AG04450 (cell line): ENCODE results near the gene PNLDC1. TPM values are rescaled to one million over a fixed set of nuclear protein-coding genes. Genes with fewer than 3 reads are reported as not detected.
"Not testable (repeated sequence)": the region's sequence is repeated elsewhere in the genome, so short reads cannot be mapped to it uniquely, and the experiment has no call there.

Source experiments
- CTCF ChIA-PET: fragments of 300-600, 350-600 bp; formaldehyde crosslinking; extraction: SDS; loops from one replicate; lab custom pipeline; 2022; ENCODE audit warnings: antibody characterized with exemption, inconsistent platforms; lab: Charles Lee
- POLR2A ChIA-PET: fragments of 350-600 bp; formaldehyde crosslinking; extraction: SDS; loops from one replicate; lab custom pipeline; 2021; ENCODE audit warnings: antibody characterized with exemption, inconsistent platforms; lab: Yijun Ruan, JAX
- DNase-seq: peaks from one replicate; pipeline ENCODE4 v3.0.0-alpha.2; 2011; ENCODE audit warnings: low read depth, low spot score
- H3K27ac ChIP-seq: one replicate; pipeline ENCODE4 v1.5.1; 2012; ENCODE audit warnings: low read depth, low read length, control low read depth
- H3K27me3 ChIP-seq: one replicate; pipeline ENCODE4 v1.6.0; 2012; ENCODE audit warnings: low read length; ENCODE audit not compliant: control insufficient read depth, insufficient read depth
- H3K4me3 ChIP-seq: 2 replicates; pipeline ENCODE4 v1.5.1; 2011; ENCODE audit warnings: mild to moderate bottlenecking, low read depth, low read length, control low read depth
- H3K9me3 ChIP-seq: 2 replicates; pipeline ENCODE4 v1.5.1; 2012; ENCODE audit warnings: low read length; ENCODE audit not compliant: control insufficient read depth, insufficient read depth
- CTCF ChIP-seq: IDR thresholded peaks from 2 replicates; pipeline ENCODE4 v1.5.1; 2011; ENCODE audit warnings: low read depth, low read length, control low read depth, inconsistent platforms
- polyA plus RNA-seq: library from polyadenylated mRNA; depleted of rRNA; stranded (reverse); fragments of >200 nt; gene quantifications from 2 replicates; pipeline ENCODE4 v1.2.3, GENCODE V29; 2011

PNLDC1 gene
- polyA plus RNA-seq, 1 experiment = 0.19 TPM

DNA sequence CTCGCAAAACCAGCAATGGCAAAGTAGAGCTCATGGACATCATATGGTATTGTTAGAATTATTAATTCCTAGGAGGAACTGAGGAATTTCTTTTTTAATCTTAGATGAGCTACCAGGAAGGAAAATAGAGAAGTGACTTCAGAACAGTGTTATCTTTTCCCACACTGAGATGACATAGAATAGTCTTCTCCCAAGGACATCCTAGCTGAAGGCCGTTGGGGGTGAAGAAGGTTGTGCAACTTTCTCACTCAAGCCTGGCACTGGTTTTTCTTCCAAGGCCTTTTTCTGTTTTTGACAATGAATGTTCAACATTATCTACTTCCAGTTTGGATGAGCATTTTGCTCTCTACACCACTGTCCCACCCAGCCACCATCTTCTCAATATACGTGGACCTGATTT is 54.9 kb downstream of the PNLDC1 start:
- no peak for TF ChIP-seq CTCF
- H3K27ac ChIP-seq = no peak overlapping the region
- H3K27me3 ChIP-seq = no peaks in the 10 kb centered on the region
- no peak for DNase-seq
- no peaks in the 10 kb centered on the region for H3K9me3 ChIP-seq
- no peak overlapping the region for H3K4me3 ChIP-seq
- CTCF ChIA-PET = interaction anchor here (1.7 kb wide), 1 partner anchor 9 kb away, joined by 8 read pairs; no protein-coding TSS in a partner anchor
- POLR2A ChIA-PET = no interaction called here

DNA sequence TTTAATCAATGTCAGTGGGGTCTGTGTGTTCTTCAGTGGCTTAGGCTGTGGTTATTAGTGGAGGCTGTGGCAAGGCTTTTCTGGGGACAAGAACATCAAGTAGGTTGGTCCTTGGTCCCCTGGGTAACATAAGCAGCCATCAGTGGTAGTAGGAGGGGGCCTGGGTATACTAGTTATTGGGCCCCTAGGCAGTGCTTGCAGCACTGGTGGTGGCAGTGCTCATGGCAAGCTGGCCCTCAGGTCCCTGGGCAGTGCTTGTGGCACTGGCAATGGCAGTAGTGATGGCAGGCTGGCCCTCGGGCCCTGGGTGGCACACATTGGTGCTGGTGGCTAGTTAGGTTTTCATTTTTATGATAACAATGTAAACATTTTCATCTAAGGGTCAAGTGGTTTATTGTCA is 58.2 kb downstream of the PNLDC1 start:
- DNase-seq = no peak
- TF ChIP-seq CTCF = no peak
- Histone ChIP-seq H3K27ac (no peak overlapping the region), H3K9me3 (no peaks in the 10 kb centered on the region), H3K4me3 (no peak overlapping the region), H3K27me3 (no peaks in the 10 kb centered on the region)
- ChIA-PET CTCF (no interaction called here), POLR2A (no interaction called here)

- Histone ChIP-seq H3K9me3 (no peaks in the 10 kb centered on the region), H3K27me3 (no peaks in the 10 kb centered on the region), H3K27ac (no peak overlapping the region), H3K4me3 (no peak overlapping the region)
- ChIA-PET POLR2A (no interaction called here), CTCF (interaction anchor here (7.3 kb wide), 1 partner anchor 82 kb away, joined by 119 read pairs; no protein-coding TSS in a partner anchor)
- DNase-seq = no peak
- no peak for TF ChIP-seq CTCF
These were observed 60.4 kb downstream of the PNLDC1 start for GRCh38 chr6:159860482-159860881.

GRCh38 chr6:159862103-159862502 is 62.0 kb downstream of the PNLDC1 start:
- no peak for TF ChIP-seq CTCF
- Histone ChIP-seq H3K4me3 (no peak overlapping the region), H3K9me3 (no peaks in the 10 kb centered on the region; the same call in 1 of the 2 replicates), H3K27ac (no peak overlapping the region), H3K27me3 (no peaks in the 10 kb centered on the region)
- DNase-seq = no peak
- ChIA-PET POLR2A (no interaction called here), CTCF (interaction anchor here (0.6 to 7.3 kb wide), 2 partner anchors 80 to 174 kb away, joined by 3 to 119 read pairs; no protein-coding TSS in a partner anchor)

DNA sequence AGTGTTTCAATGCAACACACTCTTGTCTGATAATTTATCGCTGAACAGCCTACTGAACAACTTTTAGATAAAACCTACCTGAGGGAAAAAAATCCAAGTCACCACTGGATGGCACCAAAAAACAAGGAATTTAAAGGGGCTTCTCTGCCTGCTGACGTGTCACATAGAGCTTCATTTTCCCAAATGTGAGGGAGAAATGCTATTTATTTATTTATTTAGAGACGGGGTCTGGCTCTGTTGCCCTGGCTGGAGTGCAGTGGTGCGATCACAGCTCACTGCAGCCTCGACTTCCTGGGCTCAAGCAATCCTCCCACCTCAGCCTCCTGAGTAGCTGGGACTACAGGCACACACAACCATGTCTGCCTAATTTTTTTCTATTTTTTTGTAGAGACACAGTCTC is 63.3 kb downstream of the PNLDC1 start:
- CTCF ChIA-PET = interaction anchor here (0.6 to 7.3 kb wide), 32 partner anchors 9 to 671 kb away, joined by 3 to 119 read pairs (median 4); no protein-coding TSS in a partner anchor
- H3K27me3 ChIP-seq, POLR2A ChIA-PET, H3K4me3 ChIP-seq, H3K9me3 ChIP-seq, H3K27ac ChIP-seq: not testable (repeated sequence)
- TF ChIP-seq CTCF = peak; percentile 59
- peak; percentile 27 for DNase-seq
